ENCODE results near the gene GMPR. TPM values are rescaled to one million over a fixed set of nuclear protein-coding genes. Genes with fewer than 3 reads are reported as not detected.

GMPR gene
- total and polyA plus RNA-seq, 4 experiments from 2014 or later: 0.56 to 0.68 TPM; not detected in 2

GRCh38 chr6:16305788-16306187 is 67.4 kb downstream of the GMPR start:
- CTCF ChIA-PET (ENCODE audit: partially characterized antibody): interaction anchor here (0.7 kb wide), 1 partner anchor 19 kb away, joined by 4 read pairs; no protein-coding TSS in a partner anchor
- Histone ChIP-seq H3K4me1 (ENCODE audit: insufficient read depth, low read length) (no peaks in the 10 kb centered on the region), H3K36me3 (ENCODE audit: insufficient read depth, low read length) (peaks cover 13% of the 10 kb centered on the region), H3K27ac (ENCODE audit: low read depth, low read length) (no peak overlapping the region), H3K4me3 (ENCODE audit: low read length in 2 of 2) (no peak overlapping the region), H3K27me3 (ENCODE audit: insufficient read depth, low read length) (no peaks in the 10 kb centered on the region), H3K9me3 (ENCODE audit: control insufficient read depth in 1 of 2, low read length in 2 of 2) (no peaks in the 10 kb centered on the region)
- Mint-ChIP-seq H3K27ac (no peak overlapping the region), H3K4me3 (no peak overlapping the region), H3K27me3 (no peaks in the 10 kb centered on the region), H3K4me1 (peaks cover 0 to 4% (median 0%) of the 10 kb centered on the region in 4 donors), H3K36me3 (peaks cover 51% of the 10 kb centered on the region in 2 donors), H3K9me3 (no peaks in the 10 kb centered on the region)
- intact Hi-C loops (cut with micrococcal nuclease): no loop called here
- no peak for DNase-seq
- POLR2A ChIA-PET (ENCODE audit: partially characterized antibody): no interaction called here

GRCh38 chr6:16306334-16306733 is 67.9 kb downstream of the GMPR start:
- Histone ChIP-seq H3K4me1 (ENCODE audit: insufficient read depth, low read length) (no peaks in the 10 kb centered on the region), H3K27ac (ENCODE audit: low read depth, low read length) (no peak overlapping the region), H3K27me3 (ENCODE audit: insufficient read depth, low read length) (no peaks in the 10 kb centered on the region), H3K9me3 (ENCODE audit: control insufficient read depth in 1 of 2, low read length in 2 of 2) (no peaks in the 10 kb centered on the region), H3K4me3 (ENCODE audit: low read length in 2 of 2) (no peak overlapping the region), H3K36me3 (ENCODE audit: insufficient read depth, low read length) (peaks cover 13% of the 10 kb centered on the region)
- Mint-ChIP-seq H3K4me3 (no peak overlapping the region), H3K9me3 (no peaks in the 10 kb centered on the region), H3K27ac (peak overlapping the region in 1 of 7 donors; percentile 8), H3K4me1 (peaks cover 0 to 4% (median 0%) of the 10 kb centered on the region in 4 donors), H3K27me3 (no peaks in the 10 kb centered on the region), H3K36me3 (peaks cover 51 to 53% of the 10 kb centered on the region in 2 donors)
- DNase-seq: no peak
- intact Hi-C loops (cut with micrococcal nuclease): no loop called here
- POLR2A ChIA-PET (ENCODE audit: partially characterized antibody): no interaction called here
- CTCF ChIA-PET (ENCODE audit: partially characterized antibody): interaction anchor here (1.5 kb wide), 1 partner anchor 12 kb away, joined by 4 read pairs; no protein-coding TSS in a partner anchor

- Histone ChIP-seq H3K27ac (ENCODE audit: low read depth, low read length) (no peak overlapping the region), H3K9me3 (ENCODE audit: control insufficient read depth in 1 of 2, low read length in 2 of 2) (no peaks in the 10 kb centered on the region), H3K27me3 (ENCODE audit: insufficient read depth, low read length) (no peaks in the 10 kb centered on the region), H3K4me1 (ENCODE audit: insufficient read depth, low read length) (peaks cover 4% of the 10 kb centered on the region), H3K4me3 (ENCODE audit: low read length in 2 of 2) (no peak overlapping the region), H3K36me3 (ENCODE audit: insufficient read depth, low read length) (no peaks in the 10 kb centered on the region)
- CTCF ChIA-PET (ENCODE audit: partially characterized antibody): no interaction called here
- POLR2A ChIA-PET (ENCODE audit: partially characterized antibody): no interaction called here
- H3K4me3 Mint-ChIP-seq: no peak overlapping the region
- DNase-seq: no peak
- H3K4me1 Mint-ChIP-seq: peaks cover 3 to 10% (median 6%) of the 10 kb centered on the region in 4 donors
- intact Hi-C loops (cut with micrococcal nuclease): no loop called here
- H3K27me3 Mint-ChIP-seq: no peaks in the 10 kb centered on the region
- no peak overlapping the region for H3K27ac Mint-ChIP-seq
- H3K36me3 Mint-ChIP-seq: peaks cover 13 to 18% of the 10 kb centered on the region in 2 donors
- no peaks in the 10 kb centered on the region for H3K9me3 Mint-ChIP-seq
Observed at GRCh38 chr6:16311763-16312162, 73.4 kb downstream of the GMPR start.

GRCh38 chr6:16313732-16314131 is 75.3 kb downstream of the GMPR start:
- Histone ChIP-seq H3K27me3 (ENCODE audit: insufficient read depth, low read length) (no peaks in the 10 kb centered on the region), H3K4me3 (ENCODE audit: low read length in 2 of 2) (no peak overlapping the region), H3K27ac (ENCODE audit: low read depth, low read length) (no peak overlapping the region), H3K4me1 (ENCODE audit: insufficient read depth, low read length) (peaks cover 23% of the 10 kb centered on the region), H3K36me3 (ENCODE audit: insufficient read depth, low read length) (no peaks in the 10 kb centered on the region), H3K9me3 (ENCODE audit: control insufficient read depth in 1 of 2, low read length in 2 of 2) (no peaks in the 10 kb centered on the region)
- Mint-ChIP-seq H3K27ac (no peak overlapping the region), H3K4me1 (peaks cover 17 to 28% (median 19%) of the 10 kb centered on the region in 4 donors), H3K36me3 (peaks cover 8 to 13% of the 10 kb centered on the region in 2 donors), H3K27me3 (no peaks in the 10 kb centered on the region), H3K4me3 (no peak overlapping the region), H3K9me3 (no peaks in the 10 kb centered on the region)
- no peak for DNase-seq
- ChIA-PET POLR2A (ENCODE audit: partially characterized antibody) (no interaction called here), CTCF (ENCODE audit: partially characterized antibody) (interaction anchor here (0.9 to 1.2 kb wide), 3 partner anchors 16 to 27 kb away, joined by 4 to 5 read pairs (median 5); no protein-coding TSS in a partner anchor)
- intact Hi-C loops (cut with micrococcal nuclease): no loop called here

GRCh38 chr6:16314296-16314695 is 75.9 kb downstream of the GMPR start:
- CTCF ChIA-PET (ENCODE audit: partially characterized antibody): interaction anchor here (1.2 kb wide), 1 partner anchor 28 kb away, joined by 4 read pairs; no protein-coding TSS in a partner anchor
- Histone ChIP-seq H3K4me3 (ENCODE audit: low read length in 2 of 2) (no peak overlapping the region), H3K27ac (ENCODE audit: low read depth, low read length) (no peak overlapping the region), H3K27me3 (ENCODE audit: insufficient read depth, low read length) (no peaks in the 10 kb centered on the region), H3K4me1 (ENCODE audit: insufficient read depth, low read length) (peaks cover 28% of the 10 kb centered on the region), H3K9me3 (ENCODE audit: control insufficient read depth in 1 of 2, low read length in 2 of 2) (no peaks in the 10 kb centered on the region), H3K36me3 (ENCODE audit: insufficient read depth, low read length) (no peaks in the 10 kb centered on the region)
- no peak for DNase-seq
- Mint-ChIP-seq H3K36me3 (peaks cover 5 to 11% of the 10 kb centered on the region in 2 donors), H3K4me3 (no peak overlapping the region), H3K27ac (no peak overlapping the region), H3K27me3 (no peaks in the 10 kb centered on the region), H3K9me3 (no peaks in the 10 kb centered on the region), H3K4me1 (peaks cover 21 to 33% (median 24%) of the 10 kb centered on the region in 4 donors)
- intact Hi-C loops (cut with micrococcal nuclease): no loop called here
- POLR2A ChIA-PET (ENCODE audit: partially characterized antibody): no interaction called here

- Mint-ChIP-seq H3K4me1 (peaks cover 33 to 56% (median 46%) of the 10 kb centered on the region in 4 donors), H3K36me3 (peaks cover 3 to 6% of the 10 kb centered on the region in 2 donors), H3K9me3 (no peaks in the 10 kb centered on the region), H3K4me3 (peak overlapping the region in 4 of 8 donors; percentile 11 to 35 (median 22)), H3K27me3 (no peaks in the 10 kb centered on the region), H3K27ac (peak overlapping the region in 6 of 7 donors; percentile 65 to 94 (median 84))
- Histone ChIP-seq H3K4me1 (ENCODE audit: insufficient read depth, low read length) (peaks cover 53% of the 10 kb centered on the region), H3K9me3 (ENCODE audit: control insufficient read depth in 1 of 2, low read length in 2 of 2) (no peaks in the 10 kb centered on the region), H3K4me3 (ENCODE audit: low read length in 2 of 2) (no peak overlapping the region), H3K27me3 (ENCODE audit: insufficient read depth, low read length) (no peaks in the 10 kb centered on the region), H3K27ac (ENCODE audit: low read depth, low read length) (no peak overlapping the region), H3K36me3 (ENCODE audit: insufficient read depth, low read length) (no peaks in the 10 kb centered on the region)
- ChIA-PET POLR2A (ENCODE audit: partially characterized antibody) (interaction anchor here (1.1 to 1.4 kb wide), 2 partner anchors 188 to 445 kb away, joined by 3 read pairs; partner anchors contain the start of genes ATXN1 and MYLIP), CTCF (ENCODE audit: partially characterized antibody) (interaction anchor here (0.7 to 10.0 kb wide), 12 partner anchors 8 to 470 kb away, joined by 3 to 150 read pairs (median 4); partner anchors contain the start of gene ATXN1)
- intact Hi-C loops (cut with micrococcal nuclease): loop anchor here (1.0 kb wide), 1 partner anchor 16 kb away; no protein-coding TSS in a partner anchor
- DNase-seq: peak; percentile 63 to 69 (median 64)
Observed at GRCh38 chr6:16316741-16317251, 78.4 kb downstream of the GMPR start.

- ChIA-PET CTCF (ENCODE audit: partially characterized antibody) (interaction anchor here (0.8 to 10.0 kb wide), 9 partner anchors 9 to 444 kb away, joined by 3 to 150 read pairs (median 4); partner anchors contain the start of genes ATXN1 and MYLIP), POLR2A (ENCODE audit: partially characterized antibody) (interaction anchor here (1.4 to 3.2 kb wide), 3 partner anchors 14 to 452 kb away, joined by 3 to 14 read pairs (median 14); partner anchors contain the start of gene ATXN1)
- Mint-ChIP-seq H3K4me3 (peak overlapping the region in 5 of 8 donors; percentile 20 to 89 (median 85)), H3K27ac (peak overlapping the region; percentile 93 to 98 (median 97)), H3K9me3 (no peaks in the 10 kb centered on the region), H3K4me1 (peaks cover 45 to 73% (median 62%) of the 10 kb centered on the region in 4 donors), H3K36me3 (peaks cover 3 to 8% of the 10 kb centered on the region in 2 donors), H3K27me3 (no peaks in the 10 kb centered on the region)
- Histone ChIP-seq H3K9me3 (ENCODE audit: control insufficient read depth in 1 of 2, low read length in 2 of 2) (no peaks in the 10 kb centered on the region), H3K27me3 (ENCODE audit: insufficient read depth, low read length) (no peaks in the 10 kb centered on the region), H3K27ac (ENCODE audit: low read depth, low read length) (peak overlapping the region; percentile 50), H3K4me3 (ENCODE audit: low read length in 2 of 2) (no peak overlapping the region), H3K36me3 (ENCODE audit: insufficient read depth, low read length) (no peaks in the 10 kb centered on the region), H3K4me1 (ENCODE audit: insufficient read depth, low read length) (peaks cover 70% of the 10 kb centered on the region)
- DNase-seq: no peak
- intact Hi-C loops (cut with micrococcal nuclease): no loop called here
Observed at GRCh38 chr6:16318538-16318937, 80.2 kb downstream of the GMPR start.

Measured in CD4-positive, alpha-beta memory T cell (primary cell).